ENCODE results near the gene USP2. TPM values are rescaled to one million over a fixed set of nuclear protein-coding genes. Genes with fewer than 3 reads are reported as not detected.
"Not testable (repeated sequence)": the region's sequence is repeated elsewhere in the genome, so short reads cannot be mapped to it uniquely, and the experiment has no call there.

Gene USP2
- total RNA-seq, 2 donors from 2014 or later = 2.3 to 10.8 TPM

DNA sequence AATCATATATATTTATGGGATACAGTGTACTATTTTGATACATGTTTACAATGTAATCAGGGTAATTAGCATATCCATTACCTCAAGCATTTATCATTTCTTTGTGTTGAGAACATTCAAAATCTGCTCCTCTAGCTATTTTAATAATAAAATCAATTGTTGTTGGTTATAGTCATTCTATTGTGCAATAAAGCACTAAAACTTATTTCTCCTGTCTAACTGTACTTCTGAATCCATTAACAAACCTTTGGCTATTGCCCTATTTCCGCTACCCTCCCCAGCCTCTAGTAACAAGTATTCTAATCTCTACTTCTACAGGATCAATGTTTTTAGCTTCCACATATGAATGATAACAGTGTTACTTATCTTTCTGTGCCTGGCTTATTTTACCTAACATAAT is 15.3 kb upstream of the USP2 start:
- no peak overlapping the region for H3K27ac ChIP-seq
- no peaks in the 10 kb centered on the region for H3K27me3 ChIP-seq (replicated peaks; ENCODE audit: insufficient read depth)
- WGBS = 91% methylated on average over 1 of the region's 1 CpG
- intact Hi-C loops (cut with DNase I) = no loop called here
- H3K9me3 ChIP-seq = no peaks in the 10 kb centered on the region
- no peak overlapping the region for H3K4me3 ChIP-seq
- TF ChIP-seq, protein P1, sequence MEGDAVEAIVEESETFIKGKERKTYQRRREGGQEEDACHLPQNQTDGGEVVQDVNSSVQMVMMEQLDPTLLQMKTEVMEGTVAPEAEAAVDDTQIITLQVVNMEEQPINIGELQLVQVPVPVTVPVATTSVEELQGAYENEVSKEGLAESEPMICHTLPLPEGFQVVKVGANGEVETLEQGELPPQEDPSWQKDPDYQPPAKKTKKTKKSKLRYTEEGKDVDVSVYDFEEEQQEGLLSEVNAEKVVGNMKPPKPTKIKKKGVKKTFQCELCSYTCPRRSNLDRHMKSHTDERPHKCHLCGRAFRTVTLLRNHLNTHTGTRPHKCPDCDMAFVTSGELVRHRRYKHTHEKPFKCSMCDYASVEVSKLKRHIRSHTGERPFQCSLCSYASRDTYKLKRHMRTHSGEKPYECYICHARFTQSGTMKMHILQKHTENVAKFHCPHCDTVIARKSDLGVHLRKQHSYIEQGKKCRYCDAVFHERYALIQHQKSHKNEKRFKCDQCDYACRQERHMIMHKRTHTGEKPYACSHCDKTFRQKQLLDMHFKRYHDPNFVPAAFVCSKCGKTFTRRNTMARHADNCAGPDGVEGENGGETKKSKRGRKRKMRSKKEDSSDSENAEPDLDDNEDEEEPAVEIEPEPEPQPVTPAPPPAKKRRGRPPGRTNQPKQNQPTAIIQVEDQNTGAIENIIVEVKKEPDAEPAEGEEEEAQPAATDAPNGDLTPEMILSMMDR (IDR thresholded peaks at IDR 0.05) = no peak
- TF ChIP-seq POLR2AphosphoS5 (IDR thresholded peaks at IDR 0.05) (no peak), POLR2A (IDR thresholded peaks at IDR 0.05) (no peak)
- DNase-seq (ENCODE audit: low spot score) = no peak
- no peaks in the 10 kb centered on the region for H3K36me3 ChIP-seq
- H3K4me1 ChIP-seq (replicated peaks) = no peaks in the 10 kb centered on the region

DNA sequence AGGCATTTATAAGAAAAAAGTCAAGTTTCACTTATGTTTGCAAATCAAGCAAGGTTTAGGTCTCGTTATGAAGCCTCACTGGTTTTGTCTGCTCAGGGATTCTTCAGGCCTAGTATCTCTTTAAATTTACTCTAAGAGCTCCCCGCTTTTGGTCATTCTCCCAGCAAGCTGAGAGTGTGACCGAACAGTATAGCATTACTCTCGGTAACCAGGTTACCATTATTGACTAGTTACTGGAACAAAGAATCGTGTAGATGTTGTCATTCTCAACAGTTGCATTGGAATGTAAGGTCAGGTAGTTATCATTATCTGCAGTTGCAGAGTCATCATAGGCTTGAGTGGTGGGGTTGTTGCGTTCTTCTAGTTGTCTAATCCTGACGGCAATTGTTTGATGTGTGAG is 9.8 kb upstream of the USP2 start:
- no peak overlapping the region for H3K4me3 ChIP-seq
- no peaks in the 10 kb centered on the region for H3K27me3 ChIP-seq (replicated peaks; ENCODE audit: insufficient read depth)
- intact Hi-C loops (cut with DNase I) = no loop called here
- H3K4me1 ChIP-seq (replicated peaks) = no peaks in the 10 kb centered on the region
- WGBS = 87% methylated on average over 7 of the region's 7 CpGs
- no peak overlapping the region for H3K27ac ChIP-seq
- TF ChIP-seq POLR2A (IDR thresholded peaks at IDR 0.05) (no peak), POLR2AphosphoS5 (IDR thresholded peaks at IDR 0.05) (no peak)
- TF ChIP-seq, protein P1 (IDR thresholded peaks at IDR 0.05) = no peak
- H3K9me3 ChIP-seq = no peaks in the 10 kb centered on the region
- no peaks in the 10 kb centered on the region for H3K36me3 ChIP-seq
- no peak for DNase-seq (ENCODE audit: low spot score)

DNA sequence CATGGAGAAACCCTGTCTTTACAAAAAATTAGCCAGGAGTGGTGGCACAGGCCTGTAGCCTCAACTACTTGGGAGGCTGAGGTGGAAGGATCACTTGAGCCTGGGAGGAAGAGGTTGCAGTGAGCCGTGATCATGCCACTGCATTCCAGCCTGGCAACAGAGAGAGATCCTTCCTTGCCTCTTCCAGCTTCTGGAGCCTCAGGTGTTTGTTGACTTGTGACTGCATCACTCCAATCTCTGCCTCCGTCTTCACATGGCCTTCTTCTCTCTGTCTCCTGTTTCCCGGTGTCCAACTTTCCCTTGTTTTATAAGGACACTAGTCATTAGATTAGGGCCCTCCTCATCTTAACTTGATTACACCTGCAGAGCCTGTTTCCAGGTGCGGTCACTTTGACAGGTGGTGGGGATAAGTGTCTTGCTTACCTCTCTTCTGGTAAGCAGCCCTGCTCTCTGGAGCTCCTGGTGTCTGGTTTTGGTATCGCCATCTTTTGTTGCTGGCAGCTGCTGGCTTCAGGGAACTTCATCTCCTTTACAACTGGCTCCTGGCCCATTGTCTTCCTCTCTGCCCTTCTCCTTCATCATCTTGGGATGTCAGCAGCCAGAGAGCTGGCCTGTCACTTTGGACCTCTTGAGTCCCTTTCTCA is 8.2 kb upstream of the USP2 start:
- Histone ChIP-seq H3K36me3 (no peaks in the 10 kb centered on the region), H3K27ac (no peak overlapping the region), H3K4me3 (no peak overlapping the region), H3K9me3 (no peaks in the 10 kb centered on the region), H3K4me1 (replicated peaks) (no peaks in the 10 kb centered on the region), H3K27me3 (replicated peaks; ENCODE audit: insufficient read depth) (no peaks in the 10 kb centered on the region)
- intact Hi-C loops (cut with DNase I) = no loop called here
- no peak for DNase-seq (ENCODE audit: low spot score)
- WGBS = 77% methylated on average over 5 of the region's 5 CpGs
- TF ChIP-seq POLR2A (IDR thresholded peaks at IDR 0.05) = no peak
- TF ChIP-seq, protein P1 (IDR thresholded peaks at IDR 0.05) = no peak
- no peak for TF ChIP-seq POLR2AphosphoS5 (IDR thresholded peaks at IDR 0.05)

DNA sequence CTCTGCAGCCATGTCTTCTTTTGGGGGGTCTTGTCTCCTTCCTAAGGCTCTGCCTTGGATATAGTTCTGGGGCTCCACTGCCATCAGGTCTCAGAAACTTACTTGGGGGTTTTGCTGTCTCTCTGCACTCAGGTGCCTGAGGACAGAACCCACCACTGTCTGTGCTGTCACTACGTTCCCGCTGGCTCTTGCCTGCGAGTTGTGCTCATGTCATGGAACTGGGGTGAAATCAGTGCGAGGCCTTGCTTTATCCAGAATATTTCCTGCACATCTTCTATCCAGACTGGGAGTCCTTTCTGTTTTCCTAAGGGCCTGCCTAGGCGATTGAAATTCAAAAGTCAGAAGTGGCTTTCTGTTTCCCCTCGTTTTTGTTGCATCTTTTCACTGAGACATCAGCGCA is 6.6 kb upstream of the USP2 start:
- no peak for DNase-seq (ENCODE audit: low spot score)
- 92% methylated on average over 7 of the region's 7 CpGs for WGBS
- intact Hi-C loops (cut with DNase I) = no loop called here

DNA sequence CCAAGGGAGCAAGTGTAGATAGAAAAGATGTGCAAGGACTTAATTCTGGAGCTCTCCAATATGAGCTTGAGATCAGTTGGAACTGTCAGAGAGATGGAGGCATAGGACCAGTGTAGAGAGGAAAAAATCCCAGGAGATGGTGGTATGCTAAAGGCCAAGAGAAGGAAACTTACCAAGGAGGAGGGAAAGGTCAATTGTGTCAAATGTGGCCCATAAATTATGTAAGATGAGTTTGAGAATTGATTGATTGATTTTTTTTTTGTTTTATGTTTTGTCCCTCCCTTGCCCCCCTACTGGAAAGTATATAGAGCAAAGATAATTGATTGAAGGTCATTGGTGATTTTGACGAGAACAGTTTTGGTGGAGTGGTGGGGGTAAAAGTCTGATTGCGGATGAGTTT is 2.8 kb upstream of the USP2 start:
- no peaks in the 10 kb centered on the region for H3K36me3 ChIP-seq
- no peak for DNase-seq (ENCODE audit: low spot score)
- TF ChIP-seq POLR2AphosphoS5 (IDR thresholded peaks at IDR 0.05) (no peak), POLR2A (IDR thresholded peaks at IDR 0.05) (no peak)
- TF ChIP-seq, protein P1 (IDR thresholded peaks at IDR 0.05) = no peak

More for the DNA sequence above, 6.6 kb upstream of the USP2 start:
- Histone ChIP-seq H3K36me3 (no peaks in the 10 kb centered on the region), H3K4me1 (replicated peaks) (no peaks in the 10 kb centered on the region), H3K27ac (no peak overlapping the region), H3K4me3 (no peak overlapping the region), H3K9me3 (no peaks in the 10 kb centered on the region), H3K27me3 (replicated peaks; ENCODE audit: insufficient read depth) (no peaks in the 10 kb centered on the region)
- TF ChIP-seq, protein P1 (IDR thresholded peaks at IDR 0.05) = no peak
- TF ChIP-seq POLR2AphosphoS5 (IDR thresholded peaks at IDR 0.05) (no peak), POLR2A (IDR thresholded peaks at IDR 0.05) (no peak)

DNA sequence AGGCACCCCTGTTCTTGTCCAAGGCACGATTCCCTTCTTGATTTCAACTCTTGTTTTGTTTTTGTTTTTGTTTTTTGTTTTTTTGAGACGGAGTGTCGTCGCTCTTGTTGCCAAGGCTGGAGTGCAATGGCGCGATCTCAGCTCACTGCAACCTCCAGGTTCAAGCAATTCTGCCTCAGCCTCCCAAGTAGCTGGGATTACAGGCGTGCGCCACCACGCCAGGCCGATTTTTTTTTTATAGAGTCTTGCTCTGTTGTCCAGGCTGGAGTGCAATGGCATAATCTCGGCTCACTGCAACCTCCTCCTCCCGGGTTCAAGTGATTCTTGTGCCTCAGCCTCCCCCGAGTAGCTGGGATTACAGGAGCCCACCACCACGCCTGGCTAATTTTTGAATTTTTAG is 1.0 kb upstream of the USP2 start:
- intact Hi-C loops (cut with DNase I); H3K4me3 ChIP-seq; H3K27ac ChIP-seq; DNase-seq (ENCODE audit: low spot score); H3K27me3 ChIP-seq (replicated peaks; ENCODE audit: insufficient read depth); H3K9me3 ChIP-seq; H3K36me3 ChIP-seq; H3K4me1 ChIP-seq (replicated peaks): not testable (repeated sequence)
- WGBS = 85% methylated on average over 14 of the region's 14 CpGs

More for the DNA sequence above, 2.8 kb upstream of the USP2 start:
- no peaks in the 10 kb centered on the region for H3K27me3 ChIP-seq (replicated peaks; ENCODE audit: insufficient read depth)
- no peak overlapping the region for H3K27ac ChIP-seq
- no peaks in the 10 kb centered on the region for H3K9me3 ChIP-seq
- 89% methylated on average over 2 of the region's 2 CpGs for WGBS
- H3K4me1 ChIP-seq (replicated peaks) = peaks cover 2% of the 10 kb centered on the region
- intact Hi-C loops (cut with DNase I) = no loop called here
- no peak overlapping the region for H3K4me3 ChIP-seq
